Left renal cortex interstitium (tissue), 4 donors: Measurements from ENCODE around the gene SLC35A3. TPM values are rescaled to one million over a fixed set of nuclear protein-coding genes. Genes with fewer than 3 reads are reported as not detected.
"Not testable (repeated sequence)": the region's sequence is repeated elsewhere in the genome, so short reads cannot be mapped to it uniquely, and the experiment has no call there.

Source experiments
- DNase-seq, 4 donors: peaks; one replicate each; pipeline ENCODE4 v3.0.0-alpha.2; 2013; ENCODE audit warnings: low read depth in 4 of 4, low spot score in 2 of 4, missing footprints in 1 of 4
- polyA plus RNA-seq, 4 donors: library from polyadenylated mRNA; unstranded; fragments of 120-200 nt; gene quantifications; one replicate each; pipeline ENCODE4 v1.2.1, GENCODE V29; 2013; ENCODE audit not compliant: insufficient read length in 4 of 4

SLC35A3 gene
- polyA plus RNA-seq, 4 donors, result 25.2 to 42.1 (median 28.8) TPM

DNA sequence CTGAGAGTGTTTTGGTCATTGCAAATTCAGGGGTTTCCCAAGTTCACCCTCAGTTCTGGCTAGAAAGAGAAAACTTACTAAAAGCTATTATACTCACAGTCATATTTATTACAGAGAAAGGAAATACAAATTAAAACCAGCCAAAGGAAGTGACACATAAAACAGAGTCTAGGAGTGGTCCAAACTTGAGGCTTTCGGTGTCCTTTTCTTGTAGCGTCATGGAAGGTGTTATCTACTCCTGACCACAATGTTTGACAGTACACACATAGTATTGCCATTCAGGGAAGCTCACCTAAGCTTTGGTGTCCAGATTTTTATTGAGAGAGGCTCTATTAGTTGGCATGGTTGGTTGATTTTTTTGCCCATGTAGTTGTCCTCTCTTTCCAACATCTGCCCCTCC lies 59.0 kb downstream of the SLC35A3 start:
- no peak for DNase-seq

DNA sequence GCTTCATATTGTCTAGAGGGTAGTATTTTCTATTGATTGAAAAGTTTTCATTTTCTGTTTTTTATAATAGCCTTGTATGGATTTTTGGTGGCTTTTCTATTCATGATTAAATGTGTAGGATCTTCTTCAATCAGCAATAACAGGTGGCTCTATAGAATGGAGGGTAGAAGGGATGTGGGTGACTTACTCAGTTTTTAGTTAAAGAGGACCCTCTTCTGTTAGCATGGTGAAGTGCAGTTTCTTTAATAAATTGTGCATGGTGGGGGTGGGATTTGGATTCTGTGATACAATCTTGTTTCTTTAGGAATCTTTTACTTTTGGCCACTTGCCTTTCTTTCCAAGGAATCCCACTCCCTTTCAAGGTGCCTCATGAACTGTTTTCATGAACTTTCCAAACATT lies 64.7 kb downstream of the SLC35A3 start:
- DNase-seq, result no peak

DNA sequence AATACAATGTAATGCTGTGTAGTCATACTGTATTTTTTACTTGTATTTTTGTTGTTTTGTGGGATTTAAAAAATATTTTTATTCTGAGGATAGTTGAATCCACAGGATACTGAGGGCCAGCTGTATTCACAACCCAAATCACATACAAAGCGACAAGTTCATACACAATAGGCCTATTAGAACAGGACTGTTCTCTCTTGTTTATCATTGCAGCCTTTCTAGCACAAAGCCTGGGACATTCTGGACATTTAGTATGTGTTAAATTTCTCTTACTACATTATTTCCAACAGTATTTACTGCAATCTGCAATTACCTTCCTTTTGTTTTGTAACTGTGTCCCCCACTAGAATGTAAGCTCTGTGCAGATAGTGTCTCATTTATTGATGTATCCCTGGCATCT lies 65.4 kb downstream of the SLC35A3 start:
- DNase-seq, result no peak

DNA sequence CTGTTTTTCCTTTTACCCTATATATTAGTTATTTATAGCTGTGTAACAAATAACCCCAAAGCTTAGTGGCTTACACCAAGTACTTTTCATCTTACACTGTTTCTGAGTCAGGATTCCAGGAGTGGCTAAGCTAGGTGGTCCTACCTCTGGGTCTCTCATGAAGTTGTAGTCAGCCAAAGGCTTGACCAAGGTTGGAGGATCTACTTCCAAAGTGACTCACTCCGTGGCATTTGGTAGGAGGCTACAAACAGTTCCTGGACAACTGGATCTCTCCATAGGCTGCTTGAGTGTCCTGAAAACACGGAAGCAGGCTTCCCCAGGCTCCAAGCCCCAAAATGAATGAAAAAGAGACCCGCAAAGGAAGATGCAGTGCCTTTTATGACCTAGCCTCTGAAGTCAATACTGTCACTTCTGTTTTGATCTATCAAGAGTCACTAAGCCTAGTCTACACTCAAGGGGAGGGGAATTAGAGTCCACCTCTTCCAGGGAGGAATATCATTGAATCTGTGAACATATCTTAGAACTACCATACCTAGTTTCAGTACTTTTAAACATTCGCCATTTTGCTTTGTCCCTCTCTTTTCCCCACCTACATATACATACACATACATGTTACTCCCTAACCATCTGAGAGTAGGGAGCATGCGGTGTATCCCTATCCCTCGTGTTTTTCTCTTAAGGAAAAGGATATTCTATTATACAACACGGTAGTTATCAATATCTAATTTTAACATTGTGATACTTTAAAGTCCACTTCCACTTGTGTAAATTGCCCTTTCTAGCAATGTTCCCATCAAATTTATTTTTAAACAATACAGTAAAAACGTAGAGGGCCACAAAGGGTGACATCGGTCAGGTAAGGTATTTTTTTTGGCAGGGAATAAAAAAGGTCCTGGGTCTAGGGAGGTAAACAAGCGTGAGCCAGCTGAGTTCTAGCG lies 67.2 kb downstream of the SLC35A3 start:
- DNase-seq, result peak in 2 of 4 donors; percentile 26 to 29

DNA sequence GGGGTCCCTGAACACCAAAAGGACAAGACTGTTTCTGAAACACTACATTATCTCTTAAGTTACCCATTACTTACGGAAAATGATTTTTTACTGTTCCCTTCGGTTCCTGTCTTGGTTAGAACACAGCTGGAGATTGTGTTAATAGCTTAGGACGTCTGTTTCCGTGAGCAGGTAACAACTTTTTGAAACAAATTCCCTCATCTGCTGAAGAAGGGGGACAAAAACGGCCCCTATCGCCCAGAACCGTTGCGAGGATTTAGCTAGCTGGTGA lies 67.8 kb downstream of the SLC35A3 start:
- DNase-seq, result peak in 1 of 4 donors; percentile 67

DNA sequence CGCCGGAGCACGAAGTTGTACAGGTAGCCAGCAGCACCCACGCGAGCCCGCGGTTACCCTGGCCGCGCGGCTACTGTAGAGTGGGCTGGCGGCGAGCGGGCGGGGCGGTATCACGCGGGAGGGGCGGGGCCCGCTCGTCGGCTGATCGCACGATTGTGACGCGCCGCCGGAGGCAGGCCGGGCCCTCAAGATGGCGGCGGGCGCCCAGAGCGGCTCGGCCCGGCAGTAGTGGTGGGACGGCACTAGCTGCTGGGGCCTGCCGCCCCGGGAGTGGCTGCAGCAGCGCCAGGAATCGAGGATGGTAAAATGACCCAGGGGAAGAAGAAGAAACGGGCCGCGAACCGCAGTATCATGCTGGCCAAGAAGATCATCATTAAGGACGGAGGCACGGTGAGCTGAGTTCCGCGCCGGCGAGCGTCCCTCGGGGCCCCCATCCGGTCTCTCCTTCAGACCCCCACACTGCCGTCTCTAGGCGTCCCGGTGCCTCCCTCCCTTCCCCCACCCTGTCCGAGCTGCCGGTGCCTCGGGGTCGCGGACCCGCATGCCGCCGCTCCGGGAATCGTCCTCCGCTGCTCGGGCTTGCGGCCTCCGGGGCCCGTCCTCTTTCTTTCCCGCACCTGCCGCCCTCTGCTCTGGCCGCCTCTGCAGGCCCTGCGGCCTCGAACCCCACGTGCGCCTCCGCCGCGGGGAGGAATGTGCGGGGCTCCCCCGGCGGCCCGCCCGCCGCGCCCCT lies 68.3 kb downstream of the SLC35A3 start:
- peak; percentile 73 to 83 (median 74) for DNase-seq

DNA sequence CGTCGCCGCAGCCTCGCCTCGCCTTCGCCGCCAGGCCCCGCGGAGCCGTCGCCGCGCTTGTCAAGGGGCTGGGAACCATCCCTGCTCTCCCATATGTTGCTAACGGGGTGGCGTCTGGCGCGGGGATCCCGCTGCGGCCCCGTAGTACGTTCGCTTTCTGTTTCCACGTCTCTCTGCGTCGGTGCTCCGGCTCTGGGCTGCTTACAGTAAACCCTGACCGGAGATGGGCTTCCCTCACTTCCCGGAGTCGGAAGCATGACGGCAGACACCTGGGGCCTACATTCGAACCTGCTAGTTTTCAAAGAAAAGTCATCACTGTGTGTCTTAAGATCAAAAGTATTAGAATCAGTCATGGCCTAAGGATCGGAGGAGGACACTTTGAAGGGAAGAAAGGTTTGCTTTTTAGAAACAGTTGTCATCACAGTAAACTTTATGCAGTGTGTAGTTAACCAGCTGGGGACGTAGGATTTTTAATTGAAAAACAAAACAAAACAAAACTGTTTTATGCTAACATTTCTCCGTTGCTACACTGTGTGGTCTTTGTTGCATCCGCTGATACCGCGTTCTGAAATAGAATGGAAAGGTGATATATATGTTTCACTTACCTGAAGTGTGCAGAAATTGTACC lies 69.0 kb downstream of the SLC35A3 start:
- DNase-seq, result peak in 3 of 4 donors; percentile 58 to 68 (median 67)

DNA sequence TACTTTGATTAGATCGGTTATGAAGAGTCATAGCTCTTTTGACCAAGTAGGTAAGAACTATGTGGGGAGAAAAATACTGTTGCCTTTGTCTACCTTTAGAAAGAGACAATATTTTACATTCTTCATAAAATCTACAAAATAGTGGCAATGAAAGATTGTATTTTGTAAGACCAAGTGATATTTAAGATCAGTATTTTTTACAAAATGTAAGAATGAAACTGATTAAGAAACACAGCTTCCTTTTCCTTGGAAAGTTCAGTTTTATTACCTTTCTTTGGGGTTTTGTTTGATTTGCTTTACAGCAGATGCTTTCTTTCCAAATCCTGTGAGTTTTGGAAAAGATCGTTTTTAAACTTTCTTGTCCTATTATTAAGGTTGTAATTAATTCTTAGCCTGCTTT lies 69.8 kb downstream of the SLC35A3 start:
- DNase-seq, result peak in 1 of 4 donors; percentile 15

DNA sequence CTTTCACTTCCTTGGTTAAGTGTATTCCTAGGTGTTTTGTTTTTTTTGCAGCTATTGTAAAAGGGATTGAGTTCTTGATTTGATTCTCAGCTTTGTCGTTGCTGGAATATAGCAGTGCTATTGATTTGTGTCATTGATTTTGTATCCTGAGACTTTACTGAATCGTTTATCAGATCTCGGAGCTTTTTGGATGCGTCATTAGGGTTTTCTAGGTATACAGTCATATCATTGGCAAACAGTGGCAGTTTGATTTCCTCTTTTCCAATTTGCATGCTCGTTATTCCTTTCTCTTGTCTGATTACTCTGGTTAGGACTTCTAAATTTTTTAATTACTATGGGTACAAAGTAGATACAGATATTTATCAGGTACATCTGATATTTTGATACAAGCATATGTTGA lies 75.4 kb downstream of the SLC35A3 start:
- DNase-seq, result no peak

DNA sequence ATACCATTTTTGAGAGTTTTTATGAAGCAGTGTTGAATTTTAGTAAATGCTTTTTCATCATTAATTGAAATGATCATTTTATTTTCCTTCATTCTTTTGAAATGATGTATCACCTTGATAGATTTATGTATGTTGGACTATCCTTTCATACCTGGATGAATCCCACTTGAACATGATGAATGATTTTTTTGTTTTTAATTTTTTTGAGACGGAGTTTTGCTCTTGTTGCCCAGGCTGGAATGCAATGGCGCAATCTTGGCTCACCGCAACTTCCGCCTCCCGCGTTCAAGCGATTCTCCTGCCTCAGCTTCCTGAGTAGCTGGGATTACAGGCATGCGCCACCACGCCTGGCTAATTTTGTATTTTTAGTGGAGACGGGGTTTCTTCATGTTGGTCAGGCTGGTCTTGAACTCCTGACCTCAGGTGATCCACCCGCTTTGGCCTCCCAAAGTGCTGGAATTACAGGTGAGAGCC lies 77.5 kb downstream of the SLC35A3 start:
- not testable (repeated sequence) for DNase-seq

DNA sequence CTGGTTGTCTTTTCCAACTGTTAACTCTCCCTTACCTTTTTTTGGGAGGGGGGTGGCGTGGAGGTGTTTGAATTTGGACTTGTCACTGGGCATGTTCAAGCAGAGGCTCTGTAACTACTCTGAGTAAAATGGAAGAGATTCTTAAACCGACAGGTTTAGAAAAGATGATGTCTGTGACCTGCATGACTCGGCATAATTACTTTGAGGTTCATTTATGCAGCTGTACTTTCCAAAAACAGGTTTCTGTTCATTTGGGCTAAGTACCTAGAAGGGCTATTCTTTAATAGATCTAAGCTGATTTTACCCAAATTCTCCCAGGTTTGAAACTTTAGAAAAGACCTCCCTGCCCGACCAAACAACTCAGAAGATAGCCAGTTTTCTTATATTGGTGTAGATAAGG lies 80.3 kb downstream of the SLC35A3 start:
- no peak for DNase-seq

DNA sequence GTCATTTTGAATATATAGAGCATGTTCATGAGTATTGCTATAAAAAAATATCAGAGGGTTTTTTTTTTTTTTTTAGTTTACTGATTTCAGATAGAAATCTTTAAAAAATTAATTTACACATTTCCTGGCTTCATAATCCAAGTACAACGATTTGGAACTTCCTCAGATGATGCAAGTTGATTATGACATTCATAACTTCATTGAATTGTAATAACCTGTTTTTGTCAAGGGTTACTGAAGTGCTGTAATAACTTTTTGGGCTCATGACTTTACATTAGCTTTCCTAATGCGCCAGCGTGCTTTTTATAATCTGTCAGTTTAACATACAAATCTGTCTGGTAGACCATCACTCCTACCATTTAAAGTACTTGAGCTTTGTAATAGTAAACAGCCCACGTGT lies 81.6 kb downstream of the SLC35A3 start:
- DNase-seq, result no peak

DNA sequence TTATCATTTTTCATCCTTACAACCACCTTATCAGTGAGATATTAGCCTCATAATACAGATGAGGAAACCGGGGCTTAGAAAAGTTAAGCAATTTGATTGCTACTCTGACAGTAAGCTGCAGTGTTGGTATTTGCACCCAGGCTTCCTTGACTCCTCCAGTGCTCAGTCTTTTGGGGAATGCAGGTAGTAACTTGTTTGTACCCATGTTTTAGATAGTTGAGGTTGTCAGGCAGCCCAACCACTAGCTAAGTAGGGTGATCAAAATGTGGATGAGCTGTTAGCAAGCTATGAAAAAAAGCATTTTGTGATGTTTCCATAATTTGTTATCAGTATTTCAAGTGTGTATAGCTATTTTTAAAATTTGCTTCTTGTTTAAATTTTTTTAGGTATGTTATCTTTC lies 82.1 kb downstream of the SLC35A3 start:
- DNase-seq, result no peak

DNA sequence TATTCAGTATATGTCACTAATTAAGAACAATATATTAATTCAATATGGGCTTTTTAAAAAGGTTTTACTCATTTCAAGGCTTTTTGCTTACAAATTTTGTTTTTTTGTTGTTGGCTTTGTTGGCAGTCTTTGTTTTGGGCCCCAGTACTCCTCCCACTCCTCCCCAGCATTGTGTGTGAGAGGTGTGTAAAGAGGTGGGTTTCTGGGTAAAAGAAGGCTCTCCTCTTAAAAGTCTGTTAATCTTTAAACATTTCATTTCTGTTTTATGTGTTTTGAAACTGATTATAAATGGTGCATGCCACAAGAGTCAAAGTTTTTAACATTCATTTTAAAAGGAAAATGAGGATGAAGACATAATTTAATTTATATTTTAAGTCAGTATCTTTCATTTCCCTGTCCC lies 83.3 kb downstream of the SLC35A3 start:
- DNase-seq, result no peak

DNA sequence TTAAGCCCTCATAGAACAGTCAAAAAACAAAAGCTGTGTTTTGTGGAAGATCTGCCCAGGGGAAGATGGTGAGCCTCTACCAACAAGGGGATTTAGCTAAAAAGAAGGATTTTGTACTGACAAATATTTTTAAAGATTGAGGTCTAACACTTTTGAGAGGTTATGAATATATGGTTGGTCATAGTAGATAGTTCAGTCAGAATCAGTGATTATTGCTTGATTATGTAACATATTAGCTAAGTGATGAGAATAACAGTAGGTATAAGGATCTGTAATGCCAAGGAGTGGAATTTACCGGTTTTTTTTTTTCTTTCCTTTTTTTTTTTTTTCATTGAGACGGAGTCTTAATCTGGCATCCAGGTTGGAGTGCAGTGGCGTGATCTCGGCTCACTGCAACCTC lies 83.9 kb downstream of the SLC35A3 start:
- no peak for DNase-seq

DNA sequence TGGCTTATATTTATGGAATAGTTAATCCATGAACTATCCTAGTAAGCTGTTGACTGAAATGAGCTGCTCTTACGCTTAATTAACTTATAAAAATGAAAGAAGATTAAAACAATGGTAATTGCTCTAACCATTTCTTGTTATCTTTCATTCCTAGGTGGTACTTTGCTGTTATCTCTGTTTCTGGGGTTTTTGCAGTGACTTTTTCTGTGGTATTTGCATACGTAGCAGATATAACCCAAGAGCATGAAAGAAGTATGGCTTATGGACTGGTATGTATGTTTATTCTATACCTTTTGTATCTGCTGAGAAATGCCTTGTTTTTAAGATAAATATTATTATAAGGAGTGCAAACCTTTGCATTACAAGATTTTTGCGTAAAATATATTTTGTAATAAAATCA lies 91.9 kb downstream of the SLC35A3 start:
- no peak for DNase-seq

DNA sequence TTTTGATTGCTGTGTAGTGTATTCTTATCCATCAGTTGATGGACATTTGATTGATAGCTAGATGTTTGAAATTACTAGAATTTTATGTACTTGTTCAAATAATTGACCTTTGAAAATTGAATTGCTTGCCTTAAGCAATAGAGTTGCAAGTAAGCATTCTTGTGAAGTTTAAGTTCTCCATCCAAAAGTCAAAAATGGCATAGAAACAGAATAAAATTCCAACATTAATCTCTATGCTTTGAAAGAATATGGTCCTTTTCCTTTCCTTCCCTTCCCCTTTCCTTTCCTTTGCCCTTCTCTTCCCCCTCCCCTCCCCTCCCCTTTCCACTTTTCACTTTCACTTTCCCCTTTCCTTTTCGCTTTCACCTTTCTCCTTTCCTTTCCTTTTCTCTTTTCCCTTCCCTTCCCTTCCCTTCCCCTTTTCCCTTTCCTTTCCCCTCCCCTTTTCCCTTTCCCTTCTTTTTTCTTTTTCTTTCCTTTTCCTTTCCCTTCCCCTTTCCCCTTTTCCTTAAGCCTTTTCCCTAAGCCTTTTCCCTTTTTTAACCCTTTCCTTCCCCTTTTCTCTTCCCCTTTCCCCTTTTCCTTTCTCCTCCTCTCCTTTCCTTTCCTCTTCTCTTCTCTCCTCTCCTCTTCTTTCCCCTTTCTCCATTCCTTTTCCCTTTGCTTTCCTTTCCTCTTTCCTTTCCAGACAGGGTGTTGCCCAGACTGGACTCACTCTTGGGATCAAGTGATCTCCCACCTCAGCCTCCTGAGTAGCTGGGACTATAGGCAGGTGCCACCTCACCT lies 95.6 kb downstream of the SLC35A3 start:
- no peak for DNase-seq

DNA sequence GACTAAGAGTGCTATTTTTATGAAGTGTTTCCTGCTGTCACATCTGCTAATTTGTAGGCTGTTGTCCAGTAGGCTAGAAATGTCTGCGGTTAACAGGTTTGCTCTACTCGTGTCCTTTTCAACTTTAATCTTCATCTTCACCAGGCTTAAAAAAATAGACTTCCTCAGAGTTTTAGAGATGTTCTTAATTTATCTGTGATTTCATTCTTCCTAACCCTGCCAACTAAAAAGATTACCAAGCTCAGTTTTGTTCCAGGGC lies 96.1 kb downstream of the SLC35A3 start:
- DNase-seq, result no peak

DNA sequence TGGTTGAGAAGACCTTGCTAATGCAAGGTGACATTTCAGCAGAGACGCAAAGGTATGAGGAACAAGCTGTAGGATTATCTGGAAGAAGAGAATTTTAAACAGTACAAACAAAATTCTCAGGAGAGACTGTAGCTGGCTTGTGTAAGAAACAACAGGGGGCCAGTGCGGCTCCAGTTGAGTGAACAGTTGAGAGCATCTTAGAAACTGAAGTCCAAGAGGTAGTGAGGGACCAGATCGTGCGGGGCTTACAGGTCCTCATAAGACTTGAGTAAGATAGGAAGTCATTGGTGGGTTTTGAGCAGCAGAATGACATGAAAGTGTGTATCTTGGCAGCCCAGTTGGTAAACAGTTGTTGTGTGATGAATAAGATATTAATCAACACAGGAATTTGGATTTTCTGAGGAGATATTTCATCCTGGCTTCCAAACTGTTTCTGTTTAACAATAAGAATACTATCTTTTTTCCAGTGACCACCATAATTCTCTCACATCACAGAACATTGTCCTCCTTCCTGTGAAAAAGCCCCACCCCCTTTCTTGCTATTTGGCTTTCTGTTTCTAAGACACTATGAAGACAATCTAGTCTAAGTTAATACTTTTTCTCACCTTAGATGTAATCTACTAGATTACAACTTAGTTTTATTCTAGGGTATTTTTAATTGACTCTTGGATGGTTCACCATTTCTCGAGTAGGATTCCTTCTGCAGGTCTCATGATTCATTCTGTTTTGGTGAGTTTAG lies 100.6 kb downstream of the SLC35A3 start:
- DNase-seq, result no peak

DNA sequence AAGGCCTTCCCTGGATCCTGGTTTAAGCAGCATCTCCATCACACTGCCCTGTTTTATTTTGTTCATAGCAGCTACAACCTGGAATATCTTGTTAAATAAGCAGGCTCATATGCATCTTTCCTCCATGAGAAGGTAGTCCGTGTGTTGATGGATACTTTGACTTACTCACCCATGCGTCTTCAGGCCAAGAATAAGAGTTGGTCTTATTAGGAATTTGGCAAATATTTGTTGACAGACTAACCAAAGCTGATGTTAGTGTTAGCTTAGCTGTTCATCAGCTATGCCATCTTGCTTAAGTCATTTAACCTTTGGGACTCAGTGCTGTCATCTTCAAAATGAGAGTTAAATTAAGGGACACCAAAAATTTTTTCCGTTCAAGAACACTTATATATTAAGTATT lies 103.7 kb downstream of the SLC35A3 start:
- no peak for DNase-seq
